Activated naive CD8-positive, alpha-beta T cell (primary cell): ENCODE data around the gene TEX38.
"Not testable (repeated sequence)": the region's sequence is repeated elsewhere in the genome, so short reads cannot be mapped to it uniquely, and the experiment has no call there.

Source experiments
- H3K27ac Mint-ChIP-seq: one replicate; pipeline ENCODE4 v1.8.0; 2021; ENCODE audit warnings: mixed read lengths
- H3K27me3 Mint-ChIP-seq: one replicate; pipeline ENCODE4 v1.8.0; 2021; ENCODE audit warnings: mixed read lengths
- H3K36me3 Mint-ChIP-seq: one replicate; pipeline ENCODE4 v1.8.0; 2021; ENCODE audit warnings: mixed read lengths
- H3K4me1 Mint-ChIP-seq: one replicate; pipeline ENCODE4 v1.8.0; 2021; ENCODE audit warnings: low read depth, mixed read lengths
- H3K4me3 Mint-ChIP-seq: one replicate; pipeline ENCODE4 v1.8.0; 2021; ENCODE audit warnings: mild to moderate bottlenecking, mixed read lengths
- H3K9me3 Mint-ChIP-seq: one replicate; pipeline ENCODE4 v1.8.0; 2021; ENCODE audit warnings: low read depth, mixed read lengths

TEX38 gene

GRCh38 chr1:46689897-46690296, 18.2 kb downstream of the TEX38 start:
- H3K4me1 Mint-ChIP-seq: peaks cover 23% of the 10 kb centered on the region
- peak overlapping the region; percentile 41 for H3K27ac Mint-ChIP-seq
- peaks cover 2% of the 10 kb centered on the region for H3K36me3 Mint-ChIP-seq
- H3K4me3 Mint-ChIP-seq: no peak overlapping the region
- no peaks in the 10 kb centered on the region for H3K9me3 Mint-ChIP-seq
- no peaks in the 10 kb centered on the region for H3K27me3 Mint-ChIP-seq

DNA sequence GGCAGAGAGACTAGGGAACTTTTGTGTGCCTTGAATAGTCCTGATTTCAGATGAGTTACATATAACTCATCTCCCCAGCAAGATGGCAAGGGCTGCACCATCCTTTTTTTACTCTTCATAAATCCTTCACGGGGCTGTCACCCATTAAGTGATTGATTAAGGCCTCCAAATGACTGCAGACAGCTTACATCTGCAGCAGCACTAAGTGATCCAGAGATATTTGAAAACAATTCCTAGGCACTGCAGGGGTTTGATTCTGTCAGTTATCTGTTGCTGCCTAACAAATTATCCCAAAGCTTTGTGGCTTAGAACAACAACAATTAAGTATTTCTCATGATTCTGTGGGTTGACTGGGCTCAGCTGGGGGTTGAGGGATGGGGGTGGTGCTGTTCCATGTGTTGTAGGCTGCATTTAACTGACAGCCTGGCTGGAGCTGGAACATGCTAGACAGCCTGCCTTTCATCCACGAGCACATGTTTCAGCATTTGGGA, 19.3 kb downstream of the TEX38 start:
- H3K4me3 Mint-ChIP-seq: no peak overlapping the region
- H3K27me3 Mint-ChIP-seq: no peaks in the 10 kb centered on the region
- H3K9me3 Mint-ChIP-seq: no peaks in the 10 kb centered on the region
- peaks cover 13% of the 10 kb centered on the region for H3K36me3 Mint-ChIP-seq
- H3K27ac Mint-ChIP-seq: peak overlapping the region; percentile 34
- peaks cover 22% of the 10 kb centered on the region for H3K4me1 Mint-ChIP-seq

- Mint-ChIP-seq H3K27me3 (no peaks in the 10 kb centered on the region), H3K36me3 (peaks cover 18% of the 10 kb centered on the region), H3K4me1 (peaks cover 19% of the 10 kb centered on the region), H3K27ac (no peak overlapping the region), H3K4me3 (no peak overlapping the region), H3K9me3 (no peaks in the 10 kb centered on the region)
Measured at GRCh38 chr1:46691997-46692790, 20.5 kb downstream of the TEX38 start.

DNA sequence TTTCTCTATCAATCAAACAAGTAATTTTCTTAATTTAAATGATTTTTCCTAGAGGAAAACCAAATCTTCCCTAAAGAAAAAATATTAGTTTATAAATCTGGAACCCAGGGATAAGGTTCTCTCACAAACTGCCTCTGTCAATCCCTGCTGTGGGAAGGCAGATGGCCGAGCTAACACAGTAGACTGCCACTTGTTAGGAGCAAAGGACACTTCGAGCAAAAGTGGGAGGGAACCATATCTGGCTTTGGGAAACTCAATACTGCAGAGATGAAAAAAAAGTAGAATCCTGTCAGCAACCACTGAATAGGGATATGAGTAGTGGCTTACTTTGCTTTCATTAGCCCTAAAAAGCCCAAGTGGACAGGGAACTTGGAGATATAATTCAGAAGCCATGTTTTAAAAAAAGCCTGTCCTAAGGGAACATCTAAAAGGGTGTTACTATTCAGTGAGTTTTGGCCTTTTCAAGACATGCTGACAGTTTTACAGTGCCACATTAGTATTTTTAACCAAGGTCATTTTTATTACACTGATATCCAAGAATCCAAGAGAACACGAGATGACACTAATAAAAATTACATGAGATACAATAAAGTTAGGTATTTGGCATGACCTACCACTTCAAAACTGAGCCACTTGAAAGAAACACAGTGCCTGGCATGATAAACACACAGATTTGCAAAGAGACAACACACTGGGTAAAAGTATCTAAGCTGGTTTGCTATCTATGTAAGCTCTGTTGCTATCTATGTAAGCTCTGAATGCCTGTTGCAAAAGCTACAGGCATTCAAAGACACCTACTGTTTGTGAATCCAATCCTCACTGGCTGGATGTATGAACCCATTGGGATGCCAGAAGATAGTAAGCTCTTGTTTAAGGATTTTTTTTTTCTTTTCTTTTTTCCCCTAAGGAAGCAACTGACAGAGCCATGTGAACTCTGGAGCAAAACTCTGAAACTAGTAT, 21.4 kb downstream of the TEX38 start:
- Mint-ChIP-seq H3K27ac (peak overlapping the region; percentile 13), H3K27me3 (no peaks in the 10 kb centered on the region), H3K4me1 (peaks cover 12% of the 10 kb centered on the region), H3K9me3 (no peaks in the 10 kb centered on the region), H3K4me3 (no peak overlapping the region), H3K36me3 (peaks cover 16% of the 10 kb centered on the region)

DNA sequence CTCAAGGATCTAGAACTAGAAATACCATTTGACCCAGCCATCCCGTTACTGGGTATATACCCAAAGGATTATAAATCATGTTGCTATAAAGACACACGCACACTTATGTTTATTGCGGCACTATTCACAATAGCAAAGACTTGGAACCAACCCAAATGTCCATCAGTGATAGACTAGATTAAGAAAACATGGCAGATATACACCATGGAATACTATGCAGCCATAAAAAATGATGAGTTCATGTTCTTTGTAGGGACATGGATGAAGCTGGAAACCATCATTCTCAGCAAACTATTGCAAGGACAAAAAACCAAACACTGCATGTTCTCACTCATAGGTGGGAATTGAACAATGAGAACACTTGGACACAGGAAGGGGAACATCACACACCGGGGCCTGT, 23.0 kb downstream of the TEX38 start:
- H3K36me3 Mint-ChIP-seq: peaks cover 22% of the 10 kb centered on the region
- not testable (repeated sequence) for H3K4me1 Mint-ChIP-seq

GRCh38 chr1:46697053-46697452, 25.4 kb downstream of the TEX38 start:
- H3K27me3 Mint-ChIP-seq: no peaks in the 10 kb centered on the region
- H3K36me3 Mint-ChIP-seq: peaks cover 22% of the 10 kb centered on the region
- no peaks in the 10 kb centered on the region for H3K9me3 Mint-ChIP-seq
- H3K27ac Mint-ChIP-seq: no peak overlapping the region
- peaks cover 20% of the 10 kb centered on the region for H3K4me1 Mint-ChIP-seq
- H3K4me3 Mint-ChIP-seq: no peak overlapping the region

More for the DNA sequence above, 23.0 kb downstream of the TEX38 start:
- H3K27me3 Mint-ChIP-seq, H3K9me3 Mint-ChIP-seq, H3K4me3 Mint-ChIP-seq, H3K27ac Mint-ChIP-seq: not testable (repeated sequence)

DNA sequence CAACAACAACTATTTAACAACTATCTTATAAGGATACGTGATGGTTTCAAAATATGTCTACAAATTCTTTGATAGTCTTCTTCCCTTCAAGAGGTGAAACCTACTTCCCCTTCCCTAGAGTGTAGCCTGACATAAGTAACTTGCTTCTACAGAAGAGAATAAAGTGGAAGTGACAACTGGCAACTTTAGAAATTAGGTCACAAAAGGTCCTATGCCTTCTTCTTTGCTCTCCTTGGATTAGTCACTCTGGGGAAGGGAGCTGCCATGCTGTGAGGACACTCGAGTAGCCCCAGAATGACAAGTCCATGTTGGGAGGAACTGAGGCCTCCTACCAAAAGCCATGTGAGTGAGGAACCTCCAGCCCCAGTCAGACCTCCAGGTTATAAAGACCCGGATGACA, 28.0 kb downstream of the TEX38 start:
- Mint-ChIP-seq H3K27me3 (no peaks in the 10 kb centered on the region), H3K9me3 (no peaks in the 10 kb centered on the region), H3K4me3 (no peak overlapping the region), H3K27ac (no peak overlapping the region), H3K36me3 (peaks cover 22% of the 10 kb centered on the region), H3K4me1 (peaks cover 32% of the 10 kb centered on the region)

- no peak overlapping the region for H3K27ac Mint-ChIP-seq
- no peaks in the 10 kb centered on the region for H3K9me3 Mint-ChIP-seq
- H3K4me3 Mint-ChIP-seq: no peak overlapping the region
- peaks cover 5% of the 10 kb centered on the region for H3K36me3 Mint-ChIP-seq
- H3K27me3 Mint-ChIP-seq: no peaks in the 10 kb centered on the region
- peaks cover 45% of the 10 kb centered on the region for H3K4me1 Mint-ChIP-seq
Measured at GRCh38 chr1:46703927-46704641, 32.4 kb downstream of the TEX38 start.

DNA sequence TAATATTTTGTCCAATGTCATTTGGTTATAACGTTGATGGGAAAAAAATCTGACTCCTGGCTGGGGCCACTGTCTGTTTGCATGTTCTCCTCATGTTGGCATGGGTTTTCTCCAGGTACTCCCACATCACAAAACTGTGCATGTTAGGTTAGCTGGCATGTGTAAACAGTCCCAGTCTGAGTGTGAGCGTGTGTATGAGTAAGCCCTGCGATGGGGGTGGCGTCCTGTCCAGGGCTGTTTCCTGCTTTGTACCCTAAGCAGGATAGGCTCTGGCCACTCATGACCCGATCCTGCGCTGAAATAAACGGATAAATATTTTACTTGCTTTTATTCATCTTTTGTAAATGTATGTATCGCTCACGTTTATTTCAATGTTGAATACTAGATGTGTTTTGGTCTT, 33.8 kb downstream of the TEX38 start:
- H3K27ac Mint-ChIP-seq: no peak overlapping the region

DNA sequence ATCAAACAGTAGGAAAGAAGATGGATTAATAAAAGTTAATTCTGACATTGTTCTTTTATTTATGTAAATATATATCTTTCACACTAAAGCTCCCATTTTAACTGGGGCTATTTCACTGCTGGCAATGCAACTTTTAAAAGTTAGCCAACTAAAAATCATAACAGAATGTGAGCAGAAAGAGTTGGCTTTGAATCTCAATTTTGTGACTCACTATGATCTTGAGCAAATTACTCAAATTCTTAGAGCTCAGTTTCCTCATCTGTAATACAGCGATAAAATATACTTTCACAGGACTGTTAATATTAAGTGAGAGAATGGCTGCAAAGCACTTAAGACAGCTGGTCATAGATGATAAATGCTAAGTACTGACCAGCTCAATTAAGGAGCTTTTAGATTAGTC, 36.5 kb downstream of the TEX38 start:
- Mint-ChIP-seq H3K9me3 (no peaks in the 10 kb centered on the region), H3K4me1 (peaks cover 38% of the 10 kb centered on the region), H3K27ac (no peak overlapping the region), H3K36me3 (peaks cover 5% of the 10 kb centered on the region), H3K4me3 (no peak overlapping the region), H3K27me3 (no peaks in the 10 kb centered on the region)

More for the DNA sequence above, 33.8 kb downstream of the TEX38 start:
- H3K9me3 Mint-ChIP-seq: no peaks in the 10 kb centered on the region
- H3K4me3 Mint-ChIP-seq: no peak overlapping the region
- no peaks in the 10 kb centered on the region for H3K27me3 Mint-ChIP-seq
- H3K36me3 Mint-ChIP-seq: peaks cover 5% of the 10 kb centered on the region
- peaks cover 43% of the 10 kb centered on the region for H3K4me1 Mint-ChIP-seq

DNA sequence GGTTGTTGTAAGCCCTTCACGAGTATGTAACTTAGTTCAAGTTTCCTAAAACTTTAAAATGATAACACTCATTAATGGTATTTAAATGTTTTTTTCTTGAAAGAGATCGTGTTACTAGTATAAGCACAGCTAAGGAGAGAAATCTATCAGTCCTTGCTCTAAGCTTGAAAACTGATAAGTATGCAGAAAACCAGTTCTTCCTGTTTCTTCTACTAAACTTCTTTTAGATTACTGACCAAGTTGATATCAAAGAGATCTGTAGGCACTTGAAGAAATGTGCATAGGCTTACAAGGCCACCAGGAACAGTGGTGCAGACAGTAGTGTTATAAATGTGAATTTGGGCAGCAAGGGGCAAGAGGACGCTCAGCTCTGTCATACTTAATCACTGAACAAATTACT, 43.3 kb downstream of the TEX38 start:
- Mint-ChIP-seq H3K4me3 (peak overlapping the region; percentile 10), H3K27ac (no peak overlapping the region), H3K27me3 (no peaks in the 10 kb centered on the region), H3K36me3 (peaks cover 10% of the 10 kb centered on the region), H3K9me3 (no peaks in the 10 kb centered on the region), H3K4me1 (peaks cover 56% of the 10 kb centered on the region)

DNA sequence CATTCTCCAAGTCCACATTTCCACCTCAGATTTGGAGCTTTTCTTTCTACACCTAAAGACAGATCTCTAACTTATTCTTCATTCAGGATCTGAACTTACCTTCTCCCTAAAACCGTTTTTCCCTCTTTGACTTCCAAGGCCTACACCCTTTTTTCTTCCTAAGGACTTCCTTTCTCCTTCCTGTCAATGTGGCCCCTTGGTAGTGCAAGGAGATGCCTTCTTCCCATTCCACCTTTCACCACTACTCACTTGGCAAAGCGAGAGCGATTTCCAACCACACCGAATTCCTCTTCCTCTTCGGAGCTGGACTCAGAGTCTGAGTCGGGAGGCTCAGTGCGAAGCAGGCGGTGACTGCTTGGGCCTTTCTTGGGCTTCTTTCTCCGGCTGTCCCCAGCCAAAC, 46.0 kb downstream of the TEX38 start:
- H3K36me3 Mint-ChIP-seq: peaks cover 10% of the 10 kb centered on the region
- peak overlapping the region; percentile 94 for H3K4me3 Mint-ChIP-seq
- peak overlapping the region; percentile 93 for H3K27ac Mint-ChIP-seq
- H3K9me3 Mint-ChIP-seq: no peaks in the 10 kb centered on the region
- peaks cover 46% of the 10 kb centered on the region for H3K4me1 Mint-ChIP-seq
- no peaks in the 10 kb centered on the region for H3K27me3 Mint-ChIP-seq

- no peaks in the 10 kb centered on the region for H3K9me3 Mint-ChIP-seq
- peaks cover 10% of the 10 kb centered on the region for H3K36me3 Mint-ChIP-seq
- H3K27me3 Mint-ChIP-seq: no peaks in the 10 kb centered on the region
- H3K4me1 Mint-ChIP-seq: peaks cover 46% of the 10 kb centered on the region
- peak overlapping the region; percentile 94 for H3K4me3 Mint-ChIP-seq
- peak overlapping the region; percentile 93 for H3K27ac Mint-ChIP-seq
Measured at GRCh38 chr1:46718340-46718726, 46.7 kb downstream of the TEX38 start.

GRCh38 chr1:46718727-46719622, 47.3 kb downstream of the TEX38 start, which contains the start of gene EFCAB14:
Gene EFCAB14, minus strand, starts transcription at chr1:46719114. Its CDS starts 1,027 bp downstream, at chr1:46718087.
- no peaks in the 10 kb centered on the region for H3K9me3 Mint-ChIP-seq
- peak within 1 kb of the TSS; percentile 93 for H3K27ac Mint-ChIP-seq
- H3K4me1 Mint-ChIP-seq: peaks cover 41% of the 10 kb centered on the region

More at GRCh38 chr1:46718727-46719622, 47.3 kb downstream of the TEX38 start, which contains the start of gene EFCAB14:
- H3K27me3 Mint-ChIP-seq: no peaks in the 10 kb centered on the region
- peak within 1 kb of the TSS; percentile 94 for H3K4me3 Mint-ChIP-seq
- H3K36me3 Mint-ChIP-seq: peaks cover 10% of the 10 kb centered on the region
